Endometrium (tissue), 2 donors: ENCODE data around the gene SLX4IP.
A peak's percentile ranks its signal among the peaks of the same experiment; 100 is the strongest.
"Not testable (repeated sequence)": the region's sequence is repeated elsewhere in the genome, so short reads cannot be mapped to it uniquely, and the experiment has no call there.

Experiments
- FAIRE-seq: peaks from 2 replicates; lab custom pipeline; 2012; peaks lifted over from hg19 to GRCh38; lab: Jason Lieb, UNC
- donor health status: control.
- donor health status: control.

Gene SLX4IP

GRCh38 chr20:10434832-10435812, at the start of gene SLX4IP:
Gene SLX4IP (plus strand): TSS chr20:10435305. CDS start chr20:10458205, 22,900 bp downstream.
- peak; percentile 96 for FAIRE-seq

- no peak for FAIRE-seq
Measured at GRCh38 chr20:10385850-10386544, 49.1 kb upstream of the SLX4IP start.

GRCh38 chr20:10387686-10388085, 47.4 kb upstream of the SLX4IP start:
- no peak for FAIRE-seq

- FAIRE-seq = no peak
Measured at GRCh38 chr20:10388597-10388996, 46.5 kb upstream of the SLX4IP start.

- FAIRE-seq = no peak
Measured at GRCh38 chr20:10390709-10391108, 44.4 kb upstream of the SLX4IP start.

- FAIRE-seq = not testable (repeated sequence)
Measured at GRCh38 chr20:10394752-10395151, 40.4 kb upstream of the SLX4IP start.

- FAIRE-seq = no peak
Measured at GRCh38 chr20:10398834-10399369, 36.2 kb upstream of the SLX4IP start.

GRCh38 chr20:10402938-10403608, 32.0 kb upstream of the SLX4IP start:
- no peak for FAIRE-seq

- FAIRE-seq = no peak
Measured at GRCh38 chr20:10404023-10404628, 31.0 kb upstream of the SLX4IP start.

- no peak for FAIRE-seq
Measured at GRCh38 chr20:10404959-10405530, 30.1 kb upstream of the SLX4IP start.

GRCh38 chr20:10408108-10408813, 26.8 kb upstream of the SLX4IP start:
- no peak for FAIRE-seq

GRCh38 chr20:10411673-10412072, 23.4 kb upstream of the SLX4IP start:
- FAIRE-seq = no peak

- no peak for FAIRE-seq
Measured at GRCh38 chr20:10412591-10413408, 22.3 kb upstream of the SLX4IP start.

- FAIRE-seq = no peak
Measured at GRCh38 chr20:10415013-10415650, 20.0 kb upstream of the SLX4IP start.

- not testable (repeated sequence) for FAIRE-seq
Measured at GRCh38 chr20:10417218-10417617, 17.9 kb upstream of the SLX4IP start.

- FAIRE-seq = no peak
Measured at GRCh38 chr20:10419550-10420133, 15.5 kb upstream of the SLX4IP start.

- FAIRE-seq = no peak
Measured at GRCh38 chr20:10423735-10424134, 11.4 kb upstream of the SLX4IP start.

- peak; percentile 91 for FAIRE-seq
Measured at GRCh38 chr20:10427060-10427692, 7.9 kb upstream of the SLX4IP start.

GRCh38 chr20:10428008-10428407, 7.1 kb upstream of the SLX4IP start:
- no peak for FAIRE-seq
